Choroid plexus epithelial cell (primary cell): ENCODE results near the gene MRPL12.

Experiments
- DNase-seq: peaks from one replicate; pipeline ENCODE4 v3.0.0-alpha.2; 2010; ENCODE audit warnings: low read depth
- H3K4me3 ChIP-seq: 2 replicates; pipeline ENCODE4 v1.5.1; 2011; ENCODE audit warnings: low read depth, mild to moderate bottlenecking, control low read depth, low read length, moderate library complexity
- CTCF ChIP-seq: conservative IDR thresholded peaks from 2 replicates; pipeline ENCODE4 v1.5.1; 2011; ENCODE audit warnings: low read depth, mild to moderate bottlenecking, control low read depth, inconsistent platforms, low read length, moderate library complexity

MRPL12 gene

GRCh38 chr17:81682565-81683207, 20.5 kb upstream of the MRPL12 start:
- TF ChIP-seq CTCF = no peak
- peak overlapping the region; percentile 73 for H3K4me3 ChIP-seq
- DNase-seq = peak; percentile 41

- no peak for TF ChIP-seq CTCF
- peak overlapping the region; percentile 73 for H3K4me3 ChIP-seq
- no peak for DNase-seq
These were observed 20.0 kb upstream of the MRPL12 start for GRCh38 chr17:81683208-81683583.

GRCh38 chr17:81683584-81684441, 19.4 kb upstream of the MRPL12 start, which contains the start of the genes ARL16 and HGS:
Gene ARL16 (minus strand): TSS chr17:81683797. CDS start chr17:81683753, 44 bp downstream.
Gene HGS (plus strand): TSS chr17:81684011. CDS start chr17:81684067, 56 bp downstream.
- TF ChIP-seq CTCF = no peak
- DNase-seq = peak; percentile 99
- H3K4me3 ChIP-seq = peak within 1 kb of the TSS; percentile 76

GRCh38 chr17:81684442-81684911, 18.7 kb upstream of the MRPL12 start:
- H3K4me3 ChIP-seq = peak overlapping the region; percentile 76
- DNase-seq = no peak
- TF ChIP-seq CTCF = no peak

- TF ChIP-seq CTCF = no peak
- DNase-seq = peak; percentile 61
These were observed 18.1 kb upstream of the MRPL12 start for GRCh38 chr17:81685108-81685507.

GRCh38 chr17:81686614-81687013, 16.6 kb upstream of the MRPL12 start:
- TF ChIP-seq CTCF = no peak
- no peak overlapping the region for H3K4me3 ChIP-seq
- DNase-seq = no peak

More at GRCh38 chr17:81685108-81685507, 18.1 kb upstream of the MRPL12 start:
- H3K4me3 ChIP-seq = peak overlapping the region; percentile 76
